COR-L47 (cell line): ENCODE measurements around the gene TYW1.
A peak's percentile ranks its signal among the peaks of the same experiment; 100 is the strongest.
"Not testable (repeated sequence)": the region's sequence is repeated elsewhere in the genome, so short reads cannot be mapped to it uniquely, and the experiment has no call there.

ENCODE experiments used
- DNase-seq: peaks from one replicate; lab custom pipeline; 2025; lab: John Stamatoyannopoulos, UW

TYW1 gene

GRCh38 chr7:67191002-67191720 lies 194.5 kb downstream of the TYW1 start:
- not testable (repeated sequence) for DNase-seq

GRCh38 chr7:67192123-67192702 lies 195.6 kb downstream of the TYW1 start:
- not testable (repeated sequence) for DNase-seq

- DNase-seq, result peak; percentile 87
These were observed 196.4 kb downstream of the TYW1 start for GRCh38 chr7:67192889-67193613.

DNA sequence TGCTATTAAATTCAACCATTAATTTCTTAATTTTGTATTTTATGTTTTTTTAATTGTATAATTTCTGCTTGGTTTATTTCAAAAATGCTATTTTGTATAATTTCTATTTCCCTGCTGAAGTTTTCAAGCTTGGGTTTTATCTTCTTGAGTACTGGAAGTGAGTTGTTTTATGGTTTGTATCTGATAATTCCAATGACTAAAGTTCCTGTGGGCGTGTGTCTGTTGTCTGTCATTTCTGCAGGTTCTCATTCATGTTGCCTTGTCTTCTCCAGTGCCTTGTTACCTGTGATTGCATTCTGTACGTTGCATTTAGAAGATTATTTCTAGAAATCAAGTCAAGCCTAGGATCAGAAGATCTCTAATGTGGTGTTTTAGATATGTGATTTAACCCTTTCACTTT lies 199.5 kb downstream of the TYW1 start:
- DNase-seq, result not testable (repeated sequence)

- DNase-seq, result not testable (repeated sequence)
These were observed 202.4 kb downstream of the TYW1 start for GRCh38 chr7:67198865-67199526.

DNA sequence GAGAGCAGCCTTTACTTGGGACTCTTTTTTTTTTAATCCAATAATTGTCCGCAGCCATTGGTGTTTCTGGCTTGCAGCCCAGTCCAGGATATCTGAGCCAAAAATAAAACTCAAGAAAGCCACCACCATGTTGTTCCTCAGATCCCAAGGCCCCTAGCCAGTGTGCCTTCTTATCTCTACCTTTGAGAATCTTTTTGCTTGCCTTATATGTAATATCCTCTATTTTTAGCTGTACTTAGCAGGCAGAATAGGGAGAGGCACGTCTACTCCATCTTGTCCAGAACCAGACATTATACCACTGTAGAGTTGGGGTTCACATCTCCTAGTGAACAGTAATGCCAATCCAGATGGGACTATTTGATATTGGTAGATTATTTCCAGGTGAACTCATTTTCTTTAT lies 209.1 kb downstream of the TYW1 start:
- not testable (repeated sequence) for DNase-seq

DNA sequence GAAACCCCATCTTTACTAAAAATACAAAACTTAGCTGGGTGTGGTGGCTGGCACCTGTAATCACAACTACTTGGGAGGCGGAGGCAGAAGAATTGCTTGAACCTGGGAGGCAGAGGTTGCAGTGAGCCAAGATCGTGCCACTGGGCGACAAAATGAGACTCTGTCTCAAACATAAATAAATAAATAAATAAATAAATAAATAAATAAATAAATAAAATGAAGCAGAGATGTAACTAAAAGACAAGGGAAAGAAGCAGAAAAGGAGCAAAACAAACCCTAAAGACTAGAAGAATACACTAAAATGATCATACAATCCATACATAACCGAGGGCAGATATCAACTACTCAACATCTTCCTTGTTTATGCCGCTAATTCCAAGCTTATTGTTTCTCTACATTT lies 209.8 kb downstream of the TYW1 start:
- DNase-seq, result no peak

GRCh38 chr7:67208656-67209055 lies 212.0 kb downstream of the TYW1 start:
- DNase-seq, result not testable (repeated sequence)

DNA sequence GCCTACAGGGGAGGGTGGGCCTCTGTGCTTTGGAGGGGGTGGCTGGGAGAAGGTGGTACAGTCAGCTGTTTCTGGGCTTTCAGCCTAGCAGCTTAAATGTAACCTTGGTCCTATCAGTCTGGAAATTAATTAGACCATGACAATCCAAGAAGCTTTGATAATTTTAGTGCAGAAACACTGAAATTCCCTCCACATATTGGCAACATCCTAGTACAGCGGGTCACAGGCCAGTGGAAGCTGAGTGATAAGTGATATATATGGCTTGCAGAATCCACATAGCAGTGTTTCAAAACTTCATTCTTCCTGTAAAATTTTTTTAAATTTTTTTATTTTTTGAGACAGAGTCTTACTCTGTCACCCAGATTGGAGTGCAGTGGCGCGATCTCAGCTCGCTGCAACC lies 212.6 kb downstream of the TYW1 start:
- no peak for DNase-seq

DNA sequence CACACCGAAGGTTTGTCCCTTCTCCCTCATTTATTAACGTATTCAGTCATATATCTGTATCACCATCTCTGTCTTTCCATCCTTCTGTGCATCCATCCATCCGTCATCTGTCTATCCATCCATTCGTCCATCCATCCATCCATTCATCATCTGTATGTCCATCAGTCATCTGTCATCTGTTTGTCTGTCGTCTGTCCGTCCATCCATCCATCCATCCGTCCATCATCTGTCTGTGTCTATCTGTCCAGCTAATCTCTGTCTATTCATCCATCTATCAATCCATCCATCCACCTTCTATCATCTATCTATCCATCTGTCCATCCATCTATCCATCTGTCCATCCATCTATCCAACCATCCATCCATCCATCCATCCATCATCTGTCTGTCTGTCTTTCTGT lies 213.9 kb downstream of the TYW1 start:
- no peak for DNase-seq

DNA sequence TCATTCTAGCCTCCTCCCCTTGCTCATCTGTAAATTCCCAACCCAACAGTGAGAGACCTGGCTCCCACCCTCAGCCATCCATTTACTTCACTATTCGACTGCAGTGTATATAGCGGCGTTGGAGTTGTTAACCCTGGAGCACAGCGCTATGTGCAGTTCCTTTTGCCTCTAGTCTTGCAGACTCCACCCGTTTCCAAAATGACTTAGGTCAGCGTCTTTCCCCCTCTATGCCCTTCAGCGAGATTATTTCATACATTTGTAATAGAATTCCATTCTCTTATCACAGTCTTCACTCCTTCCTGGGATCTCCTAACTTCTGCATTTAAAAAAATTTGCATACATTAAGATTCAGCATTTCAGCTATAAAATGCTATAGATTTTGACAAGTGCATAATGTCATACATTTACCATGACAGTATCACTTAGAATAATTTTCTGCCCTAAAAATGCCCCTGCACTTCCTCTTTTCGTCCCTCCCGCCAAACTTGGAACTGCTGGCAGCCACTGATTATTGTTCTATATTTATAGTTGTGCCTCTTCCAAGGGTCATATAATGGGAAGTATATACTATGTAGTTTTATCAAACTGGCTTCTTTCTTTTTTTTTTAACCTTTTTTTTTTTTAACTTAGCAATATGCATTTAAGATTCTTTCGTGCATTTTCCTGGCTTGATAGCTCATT lies 215.2 kb downstream of the TYW1 start:
- DNase-seq, result not testable (repeated sequence)

DNA sequence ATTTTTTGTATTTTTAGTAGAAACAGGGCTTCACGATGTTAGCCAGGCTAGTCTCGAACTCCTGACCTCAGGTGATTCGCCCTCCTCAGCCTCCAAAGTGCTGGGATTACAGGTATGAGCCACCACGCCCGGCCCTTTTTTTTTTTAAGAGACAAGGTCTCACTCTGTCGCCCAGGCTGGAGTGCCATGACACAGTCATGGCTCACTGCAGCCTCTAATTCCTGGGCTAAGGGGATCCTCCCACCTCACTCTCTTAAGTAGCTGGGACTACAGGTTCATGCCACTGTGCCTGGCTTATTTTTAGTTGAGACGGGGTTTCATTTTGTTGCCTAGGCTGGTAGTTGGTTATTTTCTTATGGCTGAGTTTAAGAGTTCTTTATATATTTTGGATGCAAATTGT lies 216.4 kb downstream of the TYW1 start:
- DNase-seq, result not testable (repeated sequence)

DNA sequence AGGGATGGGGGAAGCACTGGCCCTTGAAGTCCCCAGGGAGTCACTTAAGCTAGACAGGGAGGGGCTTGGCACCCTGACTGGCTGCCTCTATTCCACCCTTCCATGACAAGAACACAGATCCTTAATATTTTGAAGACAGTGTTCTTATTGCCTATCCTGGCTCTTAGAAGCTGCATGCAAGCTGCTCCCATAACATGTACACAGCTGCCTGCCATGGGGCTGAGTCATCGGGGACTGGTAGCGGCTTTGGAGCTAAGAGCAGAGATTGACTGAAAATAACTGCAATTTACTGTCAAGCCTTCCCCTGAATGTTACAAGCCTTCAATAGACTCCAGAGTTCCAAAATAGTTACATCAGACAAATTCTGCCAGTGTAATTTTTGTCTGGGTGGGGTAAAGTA lies 226.9 kb downstream of the TYW1 start:
- not testable (repeated sequence) for DNase-seq

GRCh38 chr7:67226340-67226907 lies 229.8 kb downstream of the TYW1 start:
- not testable (repeated sequence) for DNase-seq

- DNase-seq, result not testable (repeated sequence)
These were observed 230.3 kb downstream of the TYW1 start for GRCh38 chr7:67226967-67227366.

GRCh38 chr7:67229018-67229417 lies 232.4 kb downstream of the TYW1 start:
- not testable (repeated sequence) for DNase-seq

DNA sequence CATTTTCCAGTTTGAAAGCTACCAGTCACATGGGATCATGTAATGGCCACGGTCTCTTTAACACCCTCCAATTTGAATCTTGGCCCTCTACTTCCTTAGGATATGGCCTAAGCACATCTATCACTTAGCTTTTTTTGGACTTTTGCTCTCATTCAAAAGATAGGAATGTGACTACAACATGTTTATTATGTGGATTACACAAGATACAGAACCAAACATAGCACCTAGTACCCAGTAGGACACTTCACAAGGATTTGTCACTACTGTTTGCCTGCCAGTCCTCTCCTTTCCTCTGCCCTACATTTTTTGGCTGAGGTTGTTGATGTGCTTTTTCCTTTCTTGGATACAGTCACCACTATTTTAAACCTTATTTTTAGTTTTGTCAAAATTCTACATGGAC lies 233.4 kb downstream of the TYW1 start:
- not testable (repeated sequence) for DNase-seq

- not testable (repeated sequence) for DNase-seq
These were observed 236.9 kb downstream of the TYW1 start for GRCh38 chr7:67233506-67233905.

DNA sequence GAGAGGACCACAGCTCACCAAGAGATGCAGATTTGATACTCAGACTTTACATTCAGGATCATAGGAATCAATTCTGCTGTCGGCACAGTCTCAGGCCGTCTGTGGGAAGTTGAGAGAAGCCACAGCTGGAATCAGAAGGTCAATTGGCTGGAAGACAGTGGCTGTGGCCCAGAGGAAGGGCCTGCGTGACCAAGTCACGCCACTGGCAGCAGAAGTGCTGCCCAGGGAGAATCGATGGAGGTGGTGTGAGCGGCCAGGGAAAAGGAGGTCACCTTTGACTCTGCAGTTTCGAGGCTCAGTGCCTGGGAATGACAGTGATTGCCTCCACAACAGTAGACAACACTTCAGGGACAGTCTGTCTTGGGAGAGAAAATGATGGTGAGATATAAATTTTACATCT lies 239.6 kb downstream of the TYW1 start:
- DNase-seq, result not testable (repeated sequence)

DNA sequence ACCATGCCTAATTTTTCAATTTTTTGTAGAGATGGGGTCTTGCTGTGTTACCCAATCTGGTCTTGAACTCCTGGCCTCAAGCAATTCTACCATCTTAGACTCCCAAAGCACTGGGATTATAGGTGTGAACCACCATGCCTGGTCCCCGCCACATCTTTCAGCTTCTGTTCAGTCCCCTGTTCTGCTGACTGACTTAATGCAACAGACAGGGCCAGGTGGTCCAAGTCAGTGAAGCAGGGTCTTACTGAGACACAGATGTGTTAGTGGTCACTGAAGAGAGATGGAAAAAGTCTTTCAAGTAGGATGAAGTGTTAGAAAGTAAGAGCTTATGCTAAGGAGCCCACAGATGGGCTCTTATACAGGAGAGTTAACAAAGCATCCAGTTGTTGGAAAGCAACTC lies 246.2 kb downstream of the TYW1 start:
- not testable (repeated sequence) for DNase-seq

- not testable (repeated sequence) for DNase-seq
These were observed 251.7 kb downstream of the TYW1 start for GRCh38 chr7:67248364-67248763.
